Choroid plexus epithelial cell (primary cell): Measurements from ENCODE around the gene STAG2.
"Not testable (repeated sequence)": the region's sequence is repeated elsewhere in the genome, so short reads cannot be mapped to it uniquely, and the experiment has no call there.

Experiments
- DNase-seq: peaks from one replicate; pipeline ENCODE4 v3.0.0-alpha.2; 2010; ENCODE audit warnings: low read depth
- H3K4me3 ChIP-seq: 2 replicates; pipeline ENCODE4 v1.5.1; 2011; ENCODE audit warnings: low read depth, mild to moderate bottlenecking, control low read depth, low read length, moderate library complexity
- TF ChIP-seq, protein P1 (sequence below): conservative IDR thresholded peaks from 2 replicates; pipeline ENCODE4 v1.5.1; 2011; ENCODE audit warnings: low read depth, mild to moderate bottlenecking, control low read depth, inconsistent platforms, low read length, moderate library complexity

The STAG2 gene

DNA sequence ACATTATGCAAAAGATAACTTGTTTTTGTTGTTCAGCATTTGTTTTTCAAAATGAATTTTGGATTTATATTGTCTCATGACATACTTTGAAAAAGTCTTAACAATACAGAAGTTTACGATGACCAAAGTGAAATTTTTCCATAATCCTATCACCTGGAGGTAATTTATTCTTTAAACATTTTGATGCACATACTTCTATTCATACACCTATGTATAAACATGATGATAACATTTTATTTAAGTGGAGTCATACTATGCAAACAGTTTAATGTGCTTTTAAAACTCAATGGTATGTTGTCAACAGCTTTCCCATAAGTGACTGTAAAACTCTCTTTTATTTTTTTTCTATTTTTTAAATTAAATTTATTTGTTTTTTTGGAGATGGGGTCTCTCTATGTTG lies 65.0 kb downstream of the STAG2 start:
- DNase-seq = no peak
- TF ChIP-seq, protein P1, sequence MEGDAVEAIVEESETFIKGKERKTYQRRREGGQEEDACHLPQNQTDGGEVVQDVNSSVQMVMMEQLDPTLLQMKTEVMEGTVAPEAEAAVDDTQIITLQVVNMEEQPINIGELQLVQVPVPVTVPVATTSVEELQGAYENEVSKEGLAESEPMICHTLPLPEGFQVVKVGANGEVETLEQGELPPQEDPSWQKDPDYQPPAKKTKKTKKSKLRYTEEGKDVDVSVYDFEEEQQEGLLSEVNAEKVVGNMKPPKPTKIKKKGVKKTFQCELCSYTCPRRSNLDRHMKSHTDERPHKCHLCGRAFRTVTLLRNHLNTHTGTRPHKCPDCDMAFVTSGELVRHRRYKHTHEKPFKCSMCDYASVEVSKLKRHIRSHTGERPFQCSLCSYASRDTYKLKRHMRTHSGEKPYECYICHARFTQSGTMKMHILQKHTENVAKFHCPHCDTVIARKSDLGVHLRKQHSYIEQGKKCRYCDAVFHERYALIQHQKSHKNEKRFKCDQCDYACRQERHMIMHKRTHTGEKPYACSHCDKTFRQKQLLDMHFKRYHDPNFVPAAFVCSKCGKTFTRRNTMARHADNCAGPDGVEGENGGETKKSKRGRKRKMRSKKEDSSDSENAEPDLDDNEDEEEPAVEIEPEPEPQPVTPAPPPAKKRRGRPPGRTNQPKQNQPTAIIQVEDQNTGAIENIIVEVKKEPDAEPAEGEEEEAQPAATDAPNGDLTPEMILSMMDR = no peak
- H3K4me3 ChIP-seq = no peak overlapping the region

DNA sequence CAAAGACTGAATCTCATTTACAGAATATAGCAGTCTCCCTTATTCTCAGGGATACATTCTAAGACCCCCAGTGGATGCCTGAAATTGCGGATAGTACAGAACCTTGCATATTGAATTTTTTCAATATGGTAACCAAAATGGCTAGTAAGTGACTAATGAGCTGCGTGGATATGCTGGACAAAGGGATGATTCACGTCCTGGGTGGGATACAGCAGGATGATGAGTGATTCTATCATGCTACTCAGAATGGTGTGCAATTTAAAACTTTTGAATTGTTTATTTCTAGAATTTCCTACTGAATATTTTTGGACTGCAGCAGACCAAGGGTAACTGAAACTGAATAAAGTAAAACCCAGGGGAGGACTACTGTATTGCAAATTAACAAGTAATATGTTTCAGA lies 66.7 kb downstream of the STAG2 start:
- TF ChIP-seq, protein P1 = no peak
- DNase-seq = peak; percentile 7
- H3K4me3 ChIP-seq = no peak overlapping the region

DNA sequence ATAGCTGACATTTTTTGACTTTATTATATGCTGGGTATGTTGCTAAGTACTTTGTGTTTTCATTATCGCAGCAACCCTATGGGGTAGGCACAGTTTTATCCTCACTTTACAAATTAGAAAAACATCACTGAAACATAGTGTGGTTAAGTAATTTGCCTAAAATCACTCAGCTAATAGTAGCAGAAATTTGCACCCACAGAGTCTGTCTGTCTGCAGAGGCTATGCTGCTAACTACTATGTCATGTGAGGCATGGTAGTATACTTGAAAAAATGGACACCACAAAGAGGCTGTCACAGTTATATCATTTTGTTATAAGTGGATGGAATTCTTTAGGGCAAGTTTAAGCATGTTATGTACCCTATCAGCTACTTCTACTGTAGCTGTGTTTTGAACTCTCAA lies 69.0 kb downstream of the STAG2 start:
- H3K4me3 ChIP-seq = no peak overlapping the region
- DNase-seq = no peak
- TF ChIP-seq, protein P1 = no peak

DNA sequence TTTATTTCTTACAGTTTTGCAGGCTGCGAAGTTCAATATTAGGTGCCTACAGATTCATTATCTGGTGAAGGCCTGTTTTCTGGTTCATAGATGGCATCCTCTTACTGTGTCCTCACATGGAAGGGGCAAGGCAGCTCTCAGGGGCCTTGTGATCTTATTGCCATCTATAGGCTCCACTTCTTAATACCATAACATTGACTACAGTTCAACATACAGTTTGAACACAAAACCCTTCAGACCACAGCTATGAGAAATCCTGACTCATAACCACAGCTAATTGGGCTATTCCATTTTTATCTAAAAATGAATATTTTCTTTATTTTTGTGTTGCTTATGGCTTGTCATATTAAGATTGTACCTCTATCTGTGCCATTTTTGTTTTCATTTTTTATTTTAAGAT lies 72.3 kb downstream of the STAG2 start:
- TF ChIP-seq, protein P1 = no peak
- peak; percentile 38 for DNase-seq
- H3K4me3 ChIP-seq = no peak overlapping the region

DNA sequence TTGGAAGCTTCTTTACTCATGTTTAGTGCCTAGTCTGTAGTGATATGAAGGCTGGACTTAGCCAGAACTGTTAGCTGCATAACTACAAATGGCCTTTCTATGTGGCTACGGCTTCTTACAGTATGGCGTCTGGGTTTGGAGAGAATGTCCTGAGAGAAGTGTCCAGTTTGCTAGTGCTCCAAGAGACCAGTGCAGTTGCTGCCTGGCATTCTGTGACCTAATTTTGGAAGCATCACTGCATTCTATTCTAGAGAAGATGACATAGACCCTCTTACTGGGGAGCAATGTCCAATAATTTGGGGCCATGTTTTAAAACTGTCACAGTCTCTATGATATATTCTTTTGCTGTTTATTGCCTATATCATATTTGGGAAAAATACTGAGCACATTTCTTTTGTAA lies 74.2 kb downstream of the STAG2 start:
- TF ChIP-seq, protein P1 = no peak
- no peak for DNase-seq
- H3K4me3 ChIP-seq = no peak overlapping the region

DNA sequence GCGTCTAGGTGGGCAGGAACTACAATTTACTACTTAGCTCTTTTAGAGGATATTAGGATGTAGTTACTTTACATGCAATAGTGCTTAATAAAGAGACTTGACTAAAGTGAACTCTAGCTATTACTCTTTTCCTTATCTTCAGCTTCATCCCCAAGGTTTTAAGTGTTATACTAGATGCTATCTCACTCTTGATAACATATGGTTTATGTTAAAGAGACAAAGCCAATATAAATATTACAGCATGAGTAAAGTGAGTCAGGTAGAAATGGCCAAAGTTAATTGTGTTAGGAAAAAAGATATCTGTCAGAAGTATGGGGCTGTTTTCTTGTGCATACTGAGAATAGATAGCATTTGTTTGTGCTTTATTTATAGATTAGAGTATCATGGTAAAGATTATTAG lies 80.5 kb downstream of the STAG2 start:
- TF ChIP-seq, protein P1 = no peak

DNA sequence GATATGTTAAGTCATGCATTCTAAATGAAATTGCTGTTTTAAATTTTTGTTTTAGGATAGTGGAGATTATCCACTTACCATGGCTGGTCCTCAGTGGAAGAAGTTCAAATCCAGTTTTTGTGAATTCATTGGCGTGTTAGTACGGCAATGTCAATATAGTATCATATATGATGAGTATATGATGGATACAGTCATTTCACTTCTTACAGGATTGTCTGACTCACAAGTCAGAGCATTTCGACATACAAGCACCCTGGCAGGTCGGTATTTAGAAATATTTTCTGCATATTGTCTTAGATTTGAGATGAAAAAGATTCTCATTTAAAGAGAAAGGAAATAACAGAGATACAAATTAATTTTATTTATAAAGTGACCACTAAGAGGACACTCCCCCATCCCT lies 83.6 kb downstream of the STAG2 start:
- H3K4me3 ChIP-seq = no peak overlapping the region
- TF ChIP-seq, protein P1 = no peak
- DNase-seq = peak; percentile 23

More for the DNA sequence above, 80.5 kb downstream of the STAG2 start:
- DNase-seq = no peak
- H3K4me3 ChIP-seq = no peak overlapping the region

DNA sequence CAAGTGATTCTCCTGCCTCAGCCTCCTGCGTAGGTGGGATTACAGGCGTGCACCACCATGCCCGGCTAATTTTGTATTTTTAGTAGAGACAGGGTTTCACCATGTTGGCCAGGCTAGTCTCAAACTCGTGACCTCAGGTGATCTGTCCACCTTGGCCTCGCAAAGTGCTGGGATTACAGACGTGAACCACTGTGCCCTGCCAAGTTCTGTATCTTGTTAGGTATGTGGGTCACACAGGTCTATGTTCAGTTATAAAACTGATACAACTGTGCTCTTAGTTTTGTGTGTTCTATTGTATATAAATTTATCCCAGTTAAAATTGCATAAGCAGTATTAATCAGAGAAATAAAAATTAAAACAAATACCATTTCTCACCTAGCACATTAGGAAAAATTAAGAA lies 122.9 kb downstream of the STAG2 start:
- DNase-seq, H3K4me3 ChIP-seq: not testable (repeated sequence)
